Epithelial cell of proximal tubule (primary cell): Measurements from ENCODE around the gene KIAA0319L. TPM values are rescaled to one million over a fixed set of nuclear protein-coding genes. Genes with fewer than 3 reads are reported as not detected.

ENCODE experiments used
- DNase-seq: peaks from one replicate; pipeline ENCODE4 v3.0.0-alpha.2; 2011; ENCODE audit warnings: low read depth
- H3K4me3 ChIP-seq: 2 replicates; pipeline ENCODE4 v1.5.1; 2011; ENCODE audit warnings: low read depth, mild to moderate bottlenecking, low read length
- total RNA-seq: library from RNA; depleted of rRNA; stranded (reverse); fragments of >200 nt; gene quantifications from 2 replicates; pipeline ENCODE4 v1.2.3, GENCODE V29; 2015
- TF ChIP-seq, protein P1 (sequence below): conservative IDR thresholded peaks from 2 replicates; pipeline ENCODE4 v1.5.1; 2012; ENCODE audit warnings: low read depth, mild to moderate bottlenecking, low read length

Gene KIAA0319L
- total RNA-seq, 1 donor from 2014 or later, result 45.7 TPM

DNA sequence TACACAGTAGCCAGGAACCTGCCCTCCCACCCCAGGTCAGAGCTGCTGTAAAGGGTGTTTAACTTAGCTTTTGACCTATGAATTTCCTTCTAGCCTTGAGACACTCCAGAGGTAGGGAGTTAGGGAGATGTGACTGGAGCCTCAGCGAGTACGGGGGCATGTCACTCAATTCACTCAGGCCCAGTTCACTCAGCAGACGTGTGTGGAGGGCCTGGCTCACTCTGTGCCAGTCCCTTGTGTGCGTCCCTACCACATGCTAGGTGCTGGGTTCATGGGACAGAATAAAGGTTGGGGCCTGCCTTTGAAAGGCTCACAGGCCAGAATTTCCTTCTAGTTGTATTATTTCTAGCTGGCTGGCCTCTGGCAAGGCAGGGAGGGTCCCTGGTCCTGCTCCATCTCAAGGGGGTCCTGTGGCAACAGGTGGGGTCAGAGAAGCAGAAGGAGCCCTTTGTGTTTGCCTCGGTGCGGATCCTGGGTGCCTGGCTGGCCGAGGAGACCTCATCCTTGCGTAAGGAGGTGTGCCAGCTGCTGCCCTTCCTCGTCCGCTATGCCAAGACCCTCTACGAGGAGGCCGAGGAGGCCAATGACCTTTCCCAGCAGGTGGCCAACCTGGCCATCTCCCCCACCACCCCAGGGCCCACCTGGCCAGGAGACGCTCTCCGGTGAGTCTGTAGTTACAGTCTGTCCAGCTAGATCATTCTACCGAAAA, 4.9 kb upstream of the KIAA0319L start:
- no peak for DNase-seq
- TF ChIP-seq, protein P1, sequence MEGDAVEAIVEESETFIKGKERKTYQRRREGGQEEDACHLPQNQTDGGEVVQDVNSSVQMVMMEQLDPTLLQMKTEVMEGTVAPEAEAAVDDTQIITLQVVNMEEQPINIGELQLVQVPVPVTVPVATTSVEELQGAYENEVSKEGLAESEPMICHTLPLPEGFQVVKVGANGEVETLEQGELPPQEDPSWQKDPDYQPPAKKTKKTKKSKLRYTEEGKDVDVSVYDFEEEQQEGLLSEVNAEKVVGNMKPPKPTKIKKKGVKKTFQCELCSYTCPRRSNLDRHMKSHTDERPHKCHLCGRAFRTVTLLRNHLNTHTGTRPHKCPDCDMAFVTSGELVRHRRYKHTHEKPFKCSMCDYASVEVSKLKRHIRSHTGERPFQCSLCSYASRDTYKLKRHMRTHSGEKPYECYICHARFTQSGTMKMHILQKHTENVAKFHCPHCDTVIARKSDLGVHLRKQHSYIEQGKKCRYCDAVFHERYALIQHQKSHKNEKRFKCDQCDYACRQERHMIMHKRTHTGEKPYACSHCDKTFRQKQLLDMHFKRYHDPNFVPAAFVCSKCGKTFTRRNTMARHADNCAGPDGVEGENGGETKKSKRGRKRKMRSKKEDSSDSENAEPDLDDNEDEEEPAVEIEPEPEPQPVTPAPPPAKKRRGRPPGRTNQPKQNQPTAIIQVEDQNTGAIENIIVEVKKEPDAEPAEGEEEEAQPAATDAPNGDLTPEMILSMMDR, result no peak
- no peak overlapping the region for H3K4me3 ChIP-seq

- DNase-seq, result no peak
- H3K4me3 ChIP-seq, result no peak overlapping the region
- TF ChIP-seq, protein P1, result no peak
Measured at GRCh38 chr1:35561297-35561971, 4.2 kb upstream of the KIAA0319L start.

DNA sequence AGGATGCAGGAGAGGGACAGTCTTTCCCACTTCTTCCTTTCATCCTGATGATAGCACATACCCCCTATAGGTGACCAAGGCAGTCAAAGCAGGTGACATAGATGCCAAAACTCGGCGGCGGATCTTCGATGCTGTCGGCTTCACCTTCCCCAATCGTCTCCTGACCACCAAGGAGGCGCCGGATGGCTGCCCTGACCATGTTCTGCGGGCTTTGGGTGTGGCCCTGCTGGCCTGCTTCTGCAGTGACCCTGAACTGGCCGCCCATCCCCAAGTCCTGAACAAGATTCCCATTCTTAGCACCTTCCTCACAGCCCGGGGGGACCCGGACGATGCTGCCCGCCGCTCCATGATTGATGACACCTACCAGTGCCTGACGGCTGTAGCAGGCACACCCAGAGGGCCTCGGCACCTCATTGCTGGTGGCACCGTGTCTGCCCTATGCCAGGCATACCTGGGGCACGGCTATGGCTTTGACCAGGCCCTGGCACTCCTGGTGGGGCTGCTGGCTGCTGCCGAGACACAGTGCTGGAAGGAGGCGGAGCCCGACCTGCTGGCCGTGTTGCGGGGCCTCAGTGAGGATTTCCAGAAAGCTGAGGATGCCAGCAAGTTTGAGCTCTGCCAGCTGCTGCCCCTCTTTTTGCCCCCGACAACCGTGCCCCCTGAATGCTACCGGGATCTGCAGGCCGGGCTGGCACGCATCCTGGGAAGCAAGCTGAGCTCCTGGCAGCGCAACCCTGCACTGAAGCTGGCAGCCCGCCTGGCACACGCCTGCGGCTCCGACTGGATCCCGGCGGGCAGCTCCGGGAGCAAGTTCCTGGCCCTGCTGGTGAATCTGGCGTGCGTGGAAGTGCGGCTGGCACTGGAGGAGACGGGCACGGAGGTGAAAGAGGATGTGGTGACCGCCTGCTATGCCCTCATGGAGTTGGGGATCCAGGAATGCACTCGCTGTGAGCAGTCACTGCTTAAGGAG, 3.3 kb upstream of the KIAA0319L start:
- DNase-seq, result no peak
- H3K4me3 ChIP-seq, result no peak overlapping the region
- TF ChIP-seq, protein P1, result no peak

DNA sequence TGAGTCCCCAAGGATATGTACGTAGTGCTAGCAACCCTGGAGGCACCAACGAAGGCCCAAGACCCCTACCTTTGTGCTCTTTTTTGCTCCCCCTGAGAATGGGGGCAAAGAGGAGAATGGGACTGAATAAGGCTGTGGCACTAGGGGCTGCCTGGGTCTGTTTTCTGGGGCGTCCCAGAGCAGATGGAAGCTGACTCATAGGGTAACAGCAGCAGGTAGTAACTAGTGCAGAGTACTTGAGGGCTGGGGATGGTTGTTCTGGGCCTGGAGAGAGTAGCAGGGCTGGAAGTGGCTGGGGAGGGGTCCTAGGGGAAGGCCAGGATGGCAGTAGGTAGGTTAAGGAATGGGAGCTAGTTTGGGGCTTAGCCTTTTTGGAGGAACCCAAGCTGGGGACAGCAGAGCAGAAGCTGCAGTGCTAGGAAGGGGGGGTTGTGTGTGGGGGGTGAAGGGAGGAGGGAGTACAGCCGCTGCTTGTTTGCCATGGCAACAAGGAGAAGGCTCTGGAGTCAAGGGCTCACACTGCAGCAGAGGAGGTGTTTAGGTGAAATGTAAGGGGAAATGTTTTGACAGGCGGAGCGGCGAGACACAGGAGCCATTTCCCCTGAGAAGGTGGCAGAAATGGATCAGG, 2.2 kb upstream of the KIAA0319L start:
- no peak overlapping the region for H3K4me3 ChIP-seq

GRCh38 chr1:35558374-35559316, 1.4 kb upstream of the KIAA0319L start:
- DNase-seq, result no peak
- peak overlapping the region; percentile 84 for H3K4me3 ChIP-seq
- TF ChIP-seq, protein P1, result peak; percentile 3

More for the DNA sequence above, 2.2 kb upstream of the KIAA0319L start:
- TF ChIP-seq, protein P1, result no peak
- no peak for DNase-seq
